Lung microvascular endothelial cell (primary cell): Measurements from ENCODE around the gene SYNDIG1. TPM values are rescaled to one million over a fixed set of nuclear protein-coding genes. Genes with fewer than 3 reads are reported as not detected.

Experiments used
- DNase-seq, 2 donors: peaks; one replicate each; pipeline versions ENCODE4 v3.0.0 to v3.0.0-alpha.2; 2010; ENCODE audit warnings: low read depth in 2 of 2
- total RNA-seq: library from RNA; depleted of rRNA; stranded (reverse); fragments of >200 nt; gene quantifications from 2 replicates; pipeline ENCODE4 v1.2.1, GENCODE V29; 2014

Gene SYNDIG1
- not detected in 2 replicates for total RNA-seq

GRCh38 chr20:24469116-24469893, at the start of gene SYNDIG1:
Gene SYNDIG1 (plus strand): TSS chr20:24469629. CDS start chr20:24543098, 73,469 bp downstream.
- DNase-seq: no peak

- no peak for DNase-seq
Measured at GRCh38 chr20:24419786-24420185, 49.6 kb upstream of the SYNDIG1 start.

- no peak for DNase-seq
Measured at GRCh38 chr20:24420567-24420966, 48.9 kb upstream of the SYNDIG1 start.

- DNase-seq: no peak
Measured at GRCh38 chr20:24421071-24421470, 48.4 kb upstream of the SYNDIG1 start.

- DNase-seq: no peak
Measured at GRCh38 chr20:24422091-24422760, 47.2 kb upstream of the SYNDIG1 start.

- DNase-seq: no peak
Measured at GRCh38 chr20:24423390-24424313, 45.8 kb upstream of the SYNDIG1 start.

- DNase-seq: no peak
Measured at GRCh38 chr20:24425523-24426135, 43.8 kb upstream of the SYNDIG1 start.

GRCh38 chr20:24431279-24432045, 38.0 kb upstream of the SYNDIG1 start:
- DNase-seq: no peak

- DNase-seq: no peak
Measured at GRCh38 chr20:24432046-24432442, 37.4 kb upstream of the SYNDIG1 start.

- no peak for DNase-seq
Measured at GRCh38 chr20:24436160-24436559, 33.3 kb upstream of the SYNDIG1 start.

- DNase-seq: no peak
Measured at GRCh38 chr20:24437196-24438082, 32.0 kb upstream of the SYNDIG1 start.

GRCh38 chr20:24438331-24438730, 31.1 kb upstream of the SYNDIG1 start:
- no peak for DNase-seq

- DNase-seq: no peak
Measured at GRCh38 chr20:24439737-24440387, 29.6 kb upstream of the SYNDIG1 start.

GRCh38 chr20:24441661-24442060, 27.8 kb upstream of the SYNDIG1 start:
- DNase-seq: no peak

GRCh38 chr20:24442909-24443308, 26.5 kb upstream of the SYNDIG1 start:
- DNase-seq: no peak

- no peak for DNase-seq
Measured at GRCh38 chr20:24443436-24443835, 26.0 kb upstream of the SYNDIG1 start.

- DNase-seq: no peak
Measured at GRCh38 chr20:24444526-24445190, 24.8 kb upstream of the SYNDIG1 start.

- DNase-seq: no peak
Measured at GRCh38 chr20:24445510-24446170, 23.8 kb upstream of the SYNDIG1 start.
